ENCODE data around the gene LIAS.

- TF ChIP-seq CTCF (IDR thresholded peaks at IDR 0.05) (no peak), POLR2A (IDR thresholded peaks at IDR 0.05) (no peak)
Observed at GRCh38 chr4:39514888-39515401, 56.1 kb downstream of the LIAS start.
